Measurements from ENCODE around the gene SSX4B. TPM values are rescaled to one million over a fixed set of nuclear protein-coding genes. Genes with fewer than 3 reads are reported as not detected.

The SSX4B gene
- total RNA-seq, 1 donor from 2014 or later, result not detected

Other genes with a start within 250 kb of the SSX4B start
- gene SSX5, start 215.2 kb downstream of the SSX4B start, total RNA-seq, result not detected
- gene SSX1, start 156.6 kb downstream of the SSX4B start, total RNA-seq, result not detected
- gene SSX3, start 55.3 kb downstream of the SSX4B start, total RNA-seq, result not detected
- gene SSX4, start 28.4 kb downstream of the SSX4B start, total RNA-seq, result not detected
- 4.4 TPM for gene SLC38A5, start 58.3 kb upstream of the SSX4B start, total RNA-seq
- gene FTSJ1, start 64.2 kb upstream of the SSX4B start, total RNA-seq, result 40.4 TPM
- 7.8 TPM for gene PORCN, start 97.0 kb upstream of the SSX4B start, total RNA-seq
- gene EBP, start 109.8 kb upstream of the SSX4B start, total RNA-seq, result 18.8 TPM
- gene TBC1D25, start 127.8 kb upstream of the SSX4B start, total RNA-seq, result 19.9 TPM
- 343 TPM for gene RBM3, start 162.5 kb upstream of the SSX4B start, total RNA-seq
- 96.9 TPM for gene WDR13, start 185.5 kb upstream of the SSX4B start, total RNA-seq

Data from mesenteric fat pad (tissue), 1 donor.